Smooth muscle cell of the brain vasculature (primary cell): Measurements from ENCODE around the gene SRSF11.

Experiments
- DNase-seq: peaks from one replicate; pipeline ENCODE4 v3.0.0-alpha.2; 2012; ENCODE audit warnings: low read depth, low spot score

Gene SRSF11

DNA sequence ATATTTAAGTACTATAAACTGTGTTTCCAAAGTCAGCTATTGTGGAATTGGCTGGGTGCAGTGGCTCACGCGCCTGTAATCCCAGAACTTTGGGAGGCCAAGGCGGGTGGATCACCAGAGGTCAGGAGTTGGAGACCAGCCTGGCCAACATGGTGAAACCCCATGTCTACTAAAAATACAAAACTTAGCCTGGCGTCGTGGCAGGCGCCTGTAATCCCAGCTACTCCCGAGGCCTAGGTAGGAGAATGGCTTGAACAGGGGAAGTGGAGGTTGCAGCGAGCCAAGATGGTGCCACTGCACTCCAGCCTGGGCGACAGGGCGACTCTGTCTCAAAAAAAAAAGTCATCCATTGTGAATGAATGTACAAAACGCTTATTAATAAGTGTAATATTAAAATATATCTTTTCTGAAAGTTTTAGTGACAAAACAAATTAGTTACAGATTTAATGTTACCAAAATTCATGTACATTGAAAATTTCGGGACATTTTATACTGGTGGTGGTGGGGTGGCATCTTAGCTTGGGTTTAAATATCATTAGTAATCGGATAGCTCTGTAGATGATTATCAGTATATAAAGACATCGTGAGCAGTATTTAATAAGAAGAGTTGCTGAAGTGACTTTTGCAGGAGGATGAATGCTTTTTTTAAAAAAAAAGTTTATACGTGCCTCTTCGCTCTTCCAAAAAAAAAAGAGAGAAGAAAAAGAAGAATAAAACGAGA lies 503 bp upstream of the SRSF11 start:
- no peak for DNase-seq

DNA sequence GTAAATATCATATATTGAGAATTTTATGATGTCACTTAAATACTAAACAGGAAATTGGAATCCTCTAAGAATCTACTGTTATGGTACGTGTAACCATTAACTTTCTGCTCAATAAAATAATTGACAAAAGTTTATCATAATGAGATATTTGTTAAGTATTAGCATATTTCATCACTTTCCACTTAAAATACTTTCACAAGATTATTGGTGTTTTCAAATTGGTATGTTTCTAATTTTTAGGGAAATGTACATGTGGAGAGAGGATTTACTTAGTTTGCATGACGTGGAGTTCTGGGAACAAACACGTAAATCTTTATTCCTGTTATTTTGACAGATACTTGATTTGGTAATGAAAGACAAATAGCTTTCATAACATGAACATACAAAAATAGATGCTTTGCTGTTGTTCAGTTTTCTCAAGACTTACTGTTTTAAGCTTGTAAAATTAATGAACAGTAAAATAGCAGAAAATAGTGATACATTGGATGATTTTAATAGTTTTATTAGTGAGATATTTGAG lies 1.6 kb downstream of the SRSF11 start:
- no peak for DNase-seq

DNA sequence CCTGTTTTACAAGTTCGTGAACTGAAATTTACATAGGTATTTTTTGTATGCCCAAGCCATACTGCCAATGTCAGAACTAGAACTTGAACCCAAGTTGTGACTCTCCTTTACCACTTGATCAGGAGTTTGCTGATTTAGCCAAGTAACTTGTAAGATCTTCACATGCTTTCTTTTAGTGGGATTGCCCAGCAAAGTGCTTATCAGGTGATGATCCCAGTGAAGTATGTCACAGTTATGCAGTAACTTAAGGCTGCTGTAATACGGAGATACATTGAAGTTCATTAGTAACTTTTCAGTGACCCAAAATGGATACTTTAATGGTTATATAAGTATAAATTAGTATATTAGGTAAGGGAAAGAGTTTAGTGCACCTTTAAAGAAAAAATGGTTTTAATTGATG lies 3.8 kb downstream of the SRSF11 start:
- DNase-seq: no peak

DNA sequence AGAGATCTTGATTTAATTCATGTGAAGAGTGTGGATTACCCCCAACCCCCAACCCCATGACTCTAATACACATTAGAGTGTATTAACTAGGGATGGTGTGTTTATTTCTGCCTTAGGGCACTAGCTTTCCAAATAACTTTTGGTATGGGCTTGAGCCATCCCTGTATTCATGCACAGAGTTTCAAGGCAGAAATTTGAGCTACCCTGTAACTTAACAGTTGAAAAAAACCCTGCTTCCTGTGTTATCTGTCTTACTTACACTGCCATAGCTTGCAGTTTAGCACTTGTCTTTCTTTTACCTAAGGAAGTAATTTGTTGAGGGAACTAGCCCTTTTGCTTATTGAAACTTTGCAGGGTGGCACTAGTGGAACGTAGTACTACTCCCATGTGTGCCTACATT lies 6.3 kb downstream of the SRSF11 start:
- no peak for DNase-seq

DNA sequence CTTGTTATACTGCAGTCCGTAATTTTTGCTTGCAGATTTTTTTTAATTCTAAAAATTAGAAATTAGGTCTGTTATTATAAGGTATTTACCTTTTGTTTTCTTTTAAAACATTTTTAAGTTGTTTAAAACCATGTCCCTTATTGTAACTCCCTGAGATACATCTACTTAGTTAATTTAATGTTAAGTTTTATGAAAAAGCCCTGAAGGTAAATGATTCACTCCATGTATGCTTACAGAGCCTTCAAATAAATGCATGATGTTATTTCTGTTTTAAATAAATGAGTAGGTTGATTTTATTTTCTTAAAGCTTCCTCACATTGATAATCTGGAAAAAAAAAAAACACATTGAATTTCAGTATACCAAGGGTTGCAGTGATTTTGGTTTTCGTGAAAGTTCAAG lies 7.5 kb downstream of the SRSF11 start:
- DNase-seq: no peak

DNA sequence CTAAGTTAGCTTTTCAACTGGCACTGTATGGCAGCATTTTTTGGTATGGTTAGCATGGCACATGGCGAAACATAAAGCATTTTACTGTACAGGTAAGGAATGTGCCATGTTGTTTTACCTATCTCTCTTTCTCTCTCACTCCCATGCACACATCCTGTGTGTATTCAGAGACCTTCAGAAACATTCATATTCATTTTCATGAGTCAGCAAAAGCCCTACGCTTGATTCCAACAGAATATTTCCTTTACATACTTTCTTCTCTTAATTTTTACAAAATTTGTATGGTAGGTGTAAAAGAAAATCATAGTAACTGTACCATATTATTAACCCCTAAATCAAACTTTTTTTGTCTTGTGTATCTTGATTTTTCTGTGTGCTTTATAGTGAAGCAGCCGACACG lies 10.3 kb downstream of the SRSF11 start:
- no peak for DNase-seq

DNA sequence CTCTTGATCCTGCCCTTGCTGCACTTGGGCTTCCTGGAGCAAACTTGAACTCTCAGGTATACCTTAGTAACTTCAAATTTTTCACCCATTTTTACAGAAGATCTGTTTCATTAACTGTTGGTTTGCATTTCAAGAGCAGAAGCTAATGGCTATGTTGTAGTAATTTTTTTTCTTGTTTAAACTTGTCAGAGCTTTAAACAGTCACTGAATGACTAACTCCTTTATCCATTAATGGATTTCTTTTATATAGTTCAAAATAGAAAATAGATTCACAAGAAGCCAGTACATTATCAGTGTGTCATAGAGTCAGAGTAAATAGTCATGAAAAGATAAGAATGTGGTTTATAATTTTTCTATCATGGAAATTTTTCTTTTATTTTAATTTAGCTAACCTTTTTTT lies 13.6 kb downstream of the SRSF11 start:
- no peak for DNase-seq

DNA sequence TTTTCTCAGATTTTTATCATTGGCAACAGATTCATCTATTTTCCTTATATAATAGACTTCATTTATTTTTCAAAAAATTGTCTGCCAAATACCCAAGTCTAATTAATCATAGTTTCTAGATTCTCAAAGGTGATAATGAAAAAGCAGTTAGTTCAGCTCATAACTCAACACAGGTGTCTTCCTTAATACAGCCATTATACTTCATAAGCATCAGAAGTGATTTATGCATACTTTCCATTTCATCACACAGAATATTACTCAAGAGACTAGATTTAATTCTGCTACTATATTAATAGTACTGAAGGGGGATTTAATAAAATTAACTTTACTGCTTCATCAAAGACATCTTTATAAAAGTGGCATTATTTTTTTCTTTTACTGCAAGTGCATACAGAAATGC lies 18.8 kb downstream of the SRSF11 start:
- no peak for DNase-seq

DNA sequence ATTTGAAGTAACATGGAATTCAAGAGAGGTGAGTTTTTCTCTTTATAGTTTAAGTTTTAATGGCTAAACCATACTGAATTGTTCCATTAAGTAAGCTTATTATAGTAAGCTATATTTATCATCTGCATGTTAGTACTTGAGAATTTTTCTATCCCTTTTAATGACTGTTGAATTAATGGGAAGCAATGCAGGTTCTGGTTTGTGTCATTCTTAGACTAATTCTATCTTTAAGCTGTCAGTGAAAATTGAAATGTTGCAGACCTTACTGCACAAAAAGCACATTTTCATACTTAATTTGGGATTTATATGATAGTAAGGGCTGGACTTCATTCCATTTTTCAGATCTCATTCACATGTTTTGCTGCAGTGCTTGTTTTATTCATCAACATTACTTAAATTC lies 25.9 kb downstream of the SRSF11 start:
- DNase-seq: no peak

DNA sequence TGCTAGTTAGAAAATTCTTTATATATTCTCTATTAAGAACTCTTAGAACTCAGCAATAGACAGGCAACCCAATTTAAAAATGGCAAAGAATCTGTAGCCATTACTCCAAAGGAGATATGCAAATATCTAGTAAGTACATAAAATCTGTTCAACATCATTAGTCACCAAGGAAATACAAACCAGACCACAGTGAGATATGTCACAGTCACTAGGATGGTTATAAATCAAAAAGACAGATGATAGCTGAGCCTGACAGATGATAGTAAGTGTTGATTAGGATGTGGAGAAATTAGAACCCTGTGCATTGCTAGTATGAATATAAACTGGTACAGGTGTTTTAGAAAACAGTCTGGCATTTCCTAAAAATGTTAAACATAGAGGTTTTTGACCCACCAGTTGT lies 26.6 kb downstream of the SRSF11 start:
- DNase-seq: no peak

DNA sequence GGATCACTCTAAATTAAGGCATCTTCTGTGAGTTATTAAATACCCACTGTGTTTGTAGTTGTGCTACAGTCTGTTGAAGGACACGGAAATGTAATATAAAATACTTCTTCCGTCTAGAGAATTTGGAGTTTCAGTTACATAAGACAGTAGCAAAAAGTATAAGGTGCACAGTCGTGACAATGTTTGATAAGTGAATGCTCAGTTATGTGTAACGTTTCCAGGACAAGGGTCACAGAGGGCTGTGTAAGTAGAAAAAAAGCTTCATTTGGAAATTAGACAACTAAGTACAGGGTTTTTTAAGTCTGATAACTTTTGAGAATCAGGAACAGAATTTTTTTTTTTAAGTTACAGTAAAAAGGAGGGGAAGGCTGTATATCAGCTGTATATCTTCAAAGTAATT lies 27.5 kb downstream of the SRSF11 start:
- no peak for DNase-seq

DNA sequence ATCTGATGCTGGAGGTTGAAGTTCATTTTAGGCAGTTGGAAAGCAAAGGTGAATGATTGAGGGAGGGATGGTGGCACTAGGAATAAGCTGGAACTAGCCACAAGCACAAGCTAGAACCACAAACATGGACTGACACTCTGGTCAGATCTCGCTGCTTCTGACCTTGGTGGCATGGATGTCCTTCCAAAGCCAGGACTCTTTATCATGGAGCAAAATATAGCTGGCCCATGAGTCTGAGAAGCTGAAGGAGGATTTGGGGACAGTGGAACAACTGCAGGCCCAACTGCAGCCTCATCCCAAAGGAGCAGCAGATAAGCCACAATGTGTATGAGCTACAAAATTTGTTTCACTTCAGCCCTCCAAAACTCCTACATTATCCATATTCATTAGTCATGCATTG lies 35.5 kb downstream of the SRSF11 start:
- DNase-seq: no peak

DNA sequence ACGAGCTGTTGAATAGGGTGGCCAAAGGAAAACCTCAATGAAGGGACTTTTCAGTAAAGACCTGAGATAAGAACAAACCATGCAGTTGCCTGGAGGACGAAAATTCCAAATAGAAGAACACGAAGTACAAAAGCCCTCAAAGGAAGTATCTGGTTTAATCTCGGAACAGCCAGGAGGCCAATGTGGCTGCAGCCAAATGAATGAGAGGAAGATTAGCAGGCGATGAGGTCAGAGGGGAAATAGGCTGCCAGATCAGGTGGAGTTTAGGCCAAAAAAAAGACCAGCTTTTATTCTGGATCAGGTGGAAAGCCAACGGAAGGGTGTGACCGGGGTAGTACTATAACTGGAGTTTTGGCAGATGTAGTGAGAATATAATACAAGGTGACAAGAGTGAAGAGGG lies 43.7 kb downstream of the SRSF11 start:
- no peak for DNase-seq

DNA sequence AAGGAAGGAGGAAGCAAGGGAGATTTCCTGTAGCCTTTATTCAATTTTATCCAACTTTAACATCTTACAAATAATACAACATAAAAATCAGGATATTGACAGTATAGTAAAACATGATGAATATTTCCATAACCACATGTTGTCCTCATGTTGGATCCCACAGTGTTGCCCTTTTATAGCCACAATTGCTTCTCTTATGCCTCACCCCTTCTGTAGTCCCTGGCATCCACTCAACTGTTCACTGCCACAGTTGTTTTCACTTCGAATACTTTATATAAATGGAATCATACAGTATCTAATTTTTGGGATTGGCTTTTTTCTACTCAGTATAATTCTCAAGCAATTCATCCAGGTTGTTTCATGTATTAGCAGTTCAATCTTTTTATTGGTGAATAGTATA lies 44.8 kb downstream of the SRSF11 start:
- DNase-seq: no peak

DNA sequence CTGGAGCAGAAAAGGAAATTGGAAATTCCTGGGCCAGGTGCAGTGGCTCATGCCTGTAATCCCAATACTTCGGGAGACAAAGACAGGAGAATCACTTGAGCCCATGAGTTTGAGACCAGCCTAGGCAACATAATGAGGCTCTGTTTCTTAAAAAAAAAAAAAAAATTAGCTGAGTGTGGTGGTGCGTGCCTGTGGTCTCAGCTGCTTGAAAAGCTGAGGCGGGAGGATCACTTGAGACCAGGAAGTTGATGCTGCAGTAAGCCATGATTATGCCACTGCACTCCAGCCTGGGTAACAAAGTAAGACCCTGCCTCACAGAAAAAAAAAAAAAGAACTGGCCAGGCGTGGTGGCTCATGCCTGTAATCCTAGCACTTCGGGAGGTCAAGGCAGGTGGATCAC lies 56.7 kb downstream of the SRSF11 start:
- DNase-seq: no peak

DNA sequence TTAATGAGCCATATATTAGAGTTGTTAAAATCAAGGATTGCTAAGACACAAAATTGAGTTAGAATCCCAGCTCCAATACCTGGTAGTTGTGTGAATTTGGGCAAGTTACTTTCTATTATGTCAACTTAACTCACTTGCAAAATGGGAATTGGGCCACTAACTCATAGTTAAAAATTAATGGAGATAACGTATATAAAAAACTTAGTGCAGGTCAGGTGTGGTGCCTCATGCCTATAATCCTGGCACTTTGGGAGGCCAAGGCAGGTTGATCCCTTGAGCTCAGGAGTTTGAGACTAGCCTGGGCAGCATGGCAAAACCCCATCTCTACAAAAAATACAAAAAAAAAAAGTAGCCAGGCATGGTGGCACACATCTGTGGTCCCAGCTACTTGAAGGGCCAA lies 57.5 kb downstream of the SRSF11 start:
- DNase-seq: no peak

DNA sequence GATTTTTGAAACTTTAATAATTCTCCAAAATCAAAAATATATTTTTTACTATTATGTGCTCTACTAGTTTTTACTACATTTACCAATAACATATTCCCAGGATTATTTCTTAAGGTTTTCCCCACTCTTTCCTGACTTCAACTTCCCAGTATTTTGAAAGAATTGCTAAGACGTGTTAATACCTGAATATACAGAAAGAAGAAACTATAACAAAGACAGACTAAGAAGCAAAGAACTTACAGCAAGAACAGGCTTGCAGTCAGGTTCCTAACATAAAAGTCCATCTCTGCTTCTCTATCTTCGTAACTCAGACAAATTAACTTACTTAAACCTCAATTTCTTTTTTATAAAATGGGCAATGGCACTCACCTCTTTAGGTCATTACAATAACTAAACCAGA lies 63.2 kb downstream of the SRSF11 start:
- DNase-seq: no peak

DNA sequence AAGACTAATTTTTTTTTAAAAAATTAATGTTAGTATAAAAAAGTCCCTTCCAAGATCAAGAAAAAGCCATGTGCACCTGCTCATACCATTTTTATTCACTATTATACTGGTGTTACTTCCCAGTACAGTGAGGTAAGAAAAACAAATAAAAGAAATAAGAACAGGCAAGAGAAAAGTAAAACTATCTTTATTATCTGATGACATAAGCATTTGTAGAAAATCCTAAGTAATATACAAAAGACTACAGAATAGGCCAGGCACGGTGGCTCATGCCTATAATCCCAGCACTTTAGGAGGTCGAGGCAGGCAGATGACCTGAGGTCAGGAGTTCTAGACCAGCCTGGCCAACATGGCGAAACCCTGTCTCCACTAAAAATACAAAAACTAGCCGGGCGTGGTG lies 65.3 kb downstream of the SRSF11 start:
- no peak for DNase-seq

DNA sequence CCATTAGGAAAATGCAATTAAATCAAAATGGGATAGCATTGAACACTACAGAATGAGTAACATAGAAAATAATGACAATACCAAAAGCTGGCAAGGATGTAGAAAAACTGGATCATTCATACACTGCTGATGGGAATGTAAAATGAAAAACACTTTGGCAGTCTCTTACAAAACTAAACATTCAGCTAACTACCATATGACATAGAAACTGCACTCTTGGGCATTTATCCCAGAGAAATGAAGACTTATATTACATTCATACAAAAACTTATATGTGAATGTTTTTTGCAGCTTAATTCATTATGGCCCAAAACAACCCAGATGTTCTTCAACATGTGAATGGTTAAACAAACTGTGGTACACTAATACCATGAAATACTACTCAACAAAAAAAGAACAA lies 67.0 kb downstream of the SRSF11 start:
- no peak for DNase-seq

DNA sequence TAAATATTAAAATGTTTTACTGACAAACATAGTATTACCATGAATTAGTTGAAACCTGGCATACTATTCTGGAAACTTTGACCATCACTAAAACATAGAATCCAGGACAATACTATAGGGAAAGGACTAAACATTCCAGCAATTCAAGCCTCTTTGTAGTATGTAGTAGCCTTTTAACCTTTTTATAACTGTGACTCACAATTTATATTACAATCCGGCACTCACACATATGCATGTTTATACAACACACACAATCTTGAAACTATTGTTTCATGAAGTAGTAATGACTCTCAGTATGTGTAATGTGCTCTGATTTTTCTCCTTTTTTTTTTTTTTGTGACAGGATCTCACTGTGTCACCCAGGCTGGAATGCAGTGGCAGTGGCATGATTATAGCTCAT lies 69.0 kb downstream of the SRSF11 start:
- no peak for DNase-seq

DNA sequence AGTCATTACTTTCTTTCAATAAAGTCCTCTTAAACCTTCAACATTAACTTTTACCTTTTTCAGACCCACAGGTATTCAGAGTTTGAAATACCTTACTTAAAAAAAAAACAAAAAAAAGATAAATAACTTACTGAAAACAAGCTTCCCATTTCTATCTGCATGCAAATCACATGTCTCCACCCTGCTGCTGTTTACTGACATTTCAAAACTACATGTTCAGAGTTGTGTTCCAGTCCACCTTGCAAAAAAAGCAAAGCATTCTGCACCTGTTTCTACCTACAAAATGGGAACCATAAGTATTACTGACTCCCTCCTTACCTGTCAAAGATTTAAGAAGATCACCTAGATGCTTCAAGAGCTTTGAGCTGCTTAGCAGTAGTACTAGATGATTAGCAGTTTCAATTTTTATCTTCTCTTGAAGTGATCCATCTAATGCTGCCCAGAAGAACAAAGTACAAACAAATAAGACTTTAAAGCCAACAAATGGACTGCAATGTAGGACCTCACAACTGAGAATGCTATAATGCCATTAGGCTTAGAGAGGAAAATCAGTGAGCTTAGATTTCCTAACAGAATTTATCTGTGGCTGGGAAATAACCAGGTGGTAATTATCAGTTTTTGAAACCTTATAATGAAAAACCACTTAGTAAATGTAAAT lies 72.1 kb downstream of the SRSF11 start:
- DNase-seq: no peak

DNA sequence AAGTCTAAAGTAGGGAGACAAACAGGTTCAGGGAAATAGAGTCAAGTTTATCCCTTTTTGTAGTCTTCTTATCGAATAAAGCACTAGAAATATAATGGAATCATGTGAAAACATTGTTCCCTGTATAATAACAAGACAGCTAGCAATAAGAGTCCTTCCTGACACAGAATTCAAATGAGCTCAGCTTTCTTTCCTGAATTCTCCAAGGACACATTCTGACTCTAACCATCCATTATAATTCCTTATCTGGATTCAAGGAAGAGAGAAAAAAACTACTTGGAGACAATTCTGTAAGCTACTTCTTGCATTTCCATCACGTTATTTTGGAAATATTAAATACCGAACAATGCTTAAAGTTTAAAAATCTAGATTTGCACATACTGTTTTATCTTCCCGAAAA lies 74.6 kb downstream of the SRSF11 start:
- DNase-seq: no peak

DNA sequence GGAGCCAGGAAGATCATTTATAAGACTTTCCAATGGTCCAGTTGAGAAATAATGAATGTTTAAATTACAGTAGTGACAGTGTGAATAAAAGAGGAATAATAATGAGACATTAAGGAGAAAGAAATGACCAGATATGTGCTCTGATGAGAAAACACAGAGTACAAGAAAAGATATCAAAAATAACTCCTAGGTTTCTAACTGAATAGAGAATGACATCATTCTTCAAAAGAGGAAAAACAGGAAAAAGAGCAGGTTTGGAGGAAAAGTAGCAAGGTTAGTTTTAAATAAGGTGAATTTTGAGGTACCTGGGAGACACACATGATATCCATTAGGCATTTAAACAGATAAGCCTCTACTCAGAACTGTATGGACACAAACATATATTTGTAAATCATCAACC lies 78.3 kb downstream of the SRSF11 start:
- DNase-seq: no peak
